ENCODE data around the gene SPOCK1.

- TF ChIP-seq MYC (IDR thresholded peaks at IDR 0.05; ENCODE audit: borderline replicate concordance, low read length) (no peak), BHLHE40 (IDR thresholded peaks at IDR 0.05; ENCODE audit: low read depth, low read length) (no peak), EHMT2 (IDR thresholded peaks at IDR 0.05; ENCODE audit: low read depth) (no peak)
Observed at GRCh38 chr5:137415231-137415681, 83.9 kb downstream of the SPOCK1 start.
